GM20431 (cell line): Measurements from ENCODE around the gene AP1S3.
"Not testable (repeated sequence)": the region's sequence is repeated elsewhere in the genome, so short reads cannot be mapped to it uniquely, and the experiment has no call there.

Experiments
- in situ Hi-C: fragments of 300-500 bp; cut with MseI, MboI; formaldehyde crosslinking; loops from one replicate; pipeline ENCODE4 v1.15.0; 2020; ENCODE audit warnings: low sequenced_read_pairs; ENCODE audit not compliant: unreplicated experiment

AP1S3 gene

DNA sequence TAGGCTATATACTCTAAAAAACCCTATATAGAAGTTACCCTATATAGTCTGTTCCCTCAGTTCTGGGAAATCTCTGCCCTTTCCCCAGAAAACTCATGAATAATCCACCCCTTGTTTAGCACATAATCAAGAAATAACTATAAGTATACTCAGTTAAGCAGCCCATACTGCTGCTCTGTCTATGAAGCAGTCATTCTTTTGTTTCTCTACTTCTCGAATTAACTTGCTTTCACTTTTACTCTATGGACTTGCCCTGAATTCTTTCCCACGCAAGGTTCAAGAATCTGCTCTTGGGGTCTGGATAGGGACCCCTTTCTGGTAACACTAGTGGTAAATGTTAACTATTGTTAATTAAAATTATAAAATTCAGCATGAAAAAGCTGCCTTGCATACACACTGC lies 17.4 kb upstream of the AP1S3 start:
- in situ Hi-C loops, result no loop called here

- in situ Hi-C loops, result no loop called here
These were observed 16.0 kb upstream of the AP1S3 start for GRCh38 chr2:223853425-223853837.

- in situ Hi-C loops, result no loop called here
These were observed 15.0 kb upstream of the AP1S3 start for GRCh38 chr2:223852281-223852795.

GRCh38 chr2:223847410-223847809 lies 10.0 kb upstream of the AP1S3 start:
- in situ Hi-C loops, result no loop called here

DNA sequence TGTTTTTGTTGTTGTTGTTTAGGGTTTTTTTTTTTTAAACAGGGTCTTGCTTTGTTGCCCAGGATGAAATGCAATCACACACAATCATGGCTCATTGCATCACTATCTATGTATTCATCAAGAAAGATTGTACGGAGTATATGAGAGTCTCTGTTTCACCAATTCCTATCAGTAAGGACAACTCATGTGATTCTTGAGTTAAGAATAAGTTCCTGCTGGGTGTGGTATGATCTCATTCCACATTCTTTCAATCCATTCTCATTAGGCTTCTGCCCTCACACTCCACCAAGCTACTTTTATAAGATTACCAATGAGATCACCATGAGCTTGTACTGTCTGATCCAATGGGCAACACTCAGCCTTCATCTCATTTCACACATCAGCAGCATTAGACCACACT lies 9.1 kb upstream of the AP1S3 start:
- in situ Hi-C loops, result no loop called here

GRCh38 chr2:223841436-223842190 lies 4.2 kb upstream of the AP1S3 start:
- in situ Hi-C loops, result no loop called here

DNA sequence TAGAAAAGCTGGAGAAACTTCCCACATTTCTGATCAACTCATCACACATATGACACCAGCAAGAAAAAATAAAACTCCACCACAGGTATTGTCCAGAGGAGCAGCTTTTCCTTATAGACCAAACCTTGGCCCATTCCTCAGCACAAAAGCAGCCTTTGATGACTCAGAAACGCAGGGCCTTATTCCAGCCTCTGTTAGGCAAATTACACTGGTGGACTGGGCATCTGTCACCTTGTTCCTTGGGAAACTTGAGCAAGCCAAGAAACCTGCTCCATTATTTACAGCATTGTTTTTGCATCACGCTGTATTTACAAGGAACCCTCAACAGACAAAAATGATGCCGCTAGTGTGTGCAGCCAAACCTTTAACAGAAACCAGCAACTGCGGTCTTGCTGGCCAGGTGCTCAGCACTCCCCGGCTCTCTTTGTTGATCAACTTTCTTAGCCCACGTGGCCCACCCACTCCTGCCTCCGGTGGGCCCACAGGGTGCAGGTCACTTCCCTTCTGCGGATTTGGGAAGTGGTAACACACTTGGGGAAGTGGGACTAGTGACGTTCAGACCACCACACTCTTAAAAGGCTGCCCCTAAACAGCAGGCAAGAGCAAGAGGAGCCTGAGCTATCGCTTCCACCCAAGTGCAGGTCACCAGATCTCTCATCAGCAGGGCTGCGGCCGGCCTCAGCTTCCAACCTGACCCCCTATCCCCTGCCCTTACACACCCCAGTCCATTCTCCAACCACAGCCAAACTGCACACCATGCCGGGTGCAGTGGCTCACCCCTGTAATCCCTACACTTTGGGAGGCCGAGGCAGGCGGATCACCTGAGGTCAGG lies 1.5 kb downstream of the AP1S3 start:
- in situ Hi-C loops, result no loop called here

- in situ Hi-C loops, result no loop called here
These were observed 3.0 kb downstream of the AP1S3 start for GRCh38 chr2:223834431-223834830.

DNA sequence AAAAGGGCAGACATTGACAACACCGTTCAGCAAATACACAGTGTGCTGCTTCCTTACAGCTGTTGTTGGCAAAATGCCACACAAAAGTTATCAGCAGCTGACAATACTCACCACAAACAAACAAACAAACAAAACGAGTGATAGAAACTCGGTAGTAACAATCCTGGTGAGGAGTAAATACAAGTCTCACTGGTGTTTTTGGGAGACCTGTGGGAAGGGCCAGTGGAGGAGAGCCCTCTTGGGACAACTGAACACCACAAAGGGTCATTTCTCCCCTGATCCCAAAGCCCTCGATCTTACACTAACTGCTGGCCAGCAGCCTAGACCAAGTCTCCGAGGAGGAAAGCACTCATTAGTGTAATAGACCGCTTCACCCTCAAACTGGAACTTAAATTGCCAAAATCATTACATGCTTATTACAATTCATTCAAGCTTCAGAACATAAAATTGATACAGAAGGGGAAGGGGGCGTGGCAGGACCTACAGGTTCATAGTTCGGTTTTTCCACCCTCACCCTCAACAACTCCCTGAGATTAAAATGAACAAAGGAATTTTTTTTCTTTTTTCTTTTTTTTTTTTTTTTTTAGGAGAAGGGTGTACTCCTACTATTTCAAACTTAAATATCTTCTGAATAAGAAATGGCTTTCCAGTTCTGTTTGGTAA lies 5.0 kb downstream of the AP1S3 start:
- in situ Hi-C loops, result no loop called here

DNA sequence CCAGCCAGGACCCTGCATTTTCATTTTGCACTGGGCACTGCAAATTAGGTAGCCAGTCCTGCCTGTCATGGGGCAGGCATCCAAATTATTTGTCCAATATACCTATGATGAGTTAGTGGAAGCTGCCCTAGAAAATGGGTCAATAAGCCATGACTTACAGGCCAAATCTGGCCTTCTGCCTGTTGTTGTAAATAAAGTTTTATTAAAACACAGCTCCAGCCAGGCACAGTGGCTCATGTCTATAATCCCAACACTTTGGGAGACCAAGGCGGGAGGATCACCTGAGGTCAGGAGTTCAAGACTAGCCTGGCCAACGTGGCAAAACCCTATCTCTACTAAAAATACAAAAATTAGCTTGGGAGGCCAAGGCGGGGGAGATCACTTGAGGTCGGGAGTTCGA lies 8.3 kb downstream of the AP1S3 start:
- in situ Hi-C loops, result no loop called here

DNA sequence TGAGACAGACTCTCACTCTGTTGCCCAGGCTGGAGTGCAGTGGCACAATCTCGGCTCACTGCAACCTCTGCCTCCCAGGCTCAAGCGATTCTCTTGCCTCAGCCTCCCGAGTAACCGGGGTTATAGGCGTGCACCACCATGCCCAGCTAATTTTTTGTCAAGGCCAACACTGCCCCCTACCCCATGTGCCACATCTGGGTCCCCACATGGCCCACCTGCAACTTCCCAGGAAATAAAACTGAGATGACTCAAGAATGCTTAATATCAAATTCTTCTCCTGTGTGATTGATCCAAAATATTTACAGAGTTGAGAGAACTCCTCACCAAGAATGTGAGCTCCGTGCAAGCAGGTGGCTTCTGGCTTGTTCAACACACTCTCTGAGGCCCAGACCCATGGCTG lies 9.1 kb downstream of the AP1S3 start:
- in situ Hi-C loops, result no loop called here

DNA sequence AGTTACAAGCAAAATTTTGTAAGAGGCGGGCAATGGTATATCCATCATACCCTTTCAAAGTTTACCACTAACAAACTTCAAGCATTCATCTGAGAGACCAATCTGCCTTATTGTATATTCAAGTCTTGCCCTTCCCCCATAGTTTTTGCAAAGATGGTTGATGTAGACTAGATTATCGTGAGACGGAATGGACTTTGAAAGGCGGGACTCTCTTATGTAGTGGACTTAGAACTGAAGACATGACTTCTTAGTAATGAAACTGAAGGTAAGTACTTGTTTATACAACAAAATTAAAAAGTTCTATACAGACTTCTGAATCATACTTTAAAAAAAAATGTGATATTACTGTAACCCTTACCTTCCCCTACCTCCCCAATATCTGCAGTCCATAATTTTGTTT lies 10.4 kb downstream of the AP1S3 start:
- in situ Hi-C loops, result no loop called here

- in situ Hi-C loops, result no loop called here
These were observed 13.1 kb downstream of the AP1S3 start for GRCh38 chr2:223824301-223824700.

DNA sequence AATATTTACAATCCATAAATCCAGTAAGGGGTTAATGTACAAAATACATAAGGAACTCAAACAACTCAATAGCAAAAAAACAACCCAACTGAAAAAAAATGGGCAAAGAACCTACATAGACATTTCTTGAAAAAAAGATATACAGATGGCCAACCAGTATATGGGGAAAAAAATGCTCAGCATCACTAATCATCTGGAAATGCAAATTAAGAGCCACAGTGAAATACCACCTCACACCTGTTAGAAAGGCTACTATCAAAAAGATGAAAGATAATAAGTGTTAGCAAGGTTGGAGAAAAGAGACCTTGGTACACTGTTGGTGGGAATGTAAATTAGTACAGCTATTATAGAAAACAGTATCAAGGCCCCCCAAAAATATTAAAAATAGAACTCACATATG lies 14.6 kb downstream of the AP1S3 start:
- in situ Hi-C loops, result no loop called here

DNA sequence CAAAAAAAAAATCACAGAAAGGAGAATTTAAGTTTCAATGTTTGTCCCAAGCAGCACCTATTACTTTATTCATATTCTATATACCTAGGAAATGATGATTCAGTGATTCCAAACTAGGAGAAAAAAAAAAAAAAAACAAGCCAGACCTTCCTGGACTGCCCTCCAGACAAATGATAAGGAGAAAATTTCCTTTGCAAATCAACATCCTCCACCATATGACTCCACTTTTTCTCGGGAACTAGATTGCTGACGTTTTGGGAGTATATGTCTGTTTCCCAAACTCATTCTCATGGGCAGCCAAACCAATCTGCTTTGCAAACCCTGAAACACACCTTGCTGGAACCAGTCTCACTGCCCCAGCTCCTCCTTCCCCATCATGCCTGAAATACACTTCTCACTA lies 16.8 kb downstream of the AP1S3 start:
- in situ Hi-C loops, result no loop called here

GRCh38 chr2:223819891-223820290 lies 17.5 kb downstream of the AP1S3 start:
- in situ Hi-C loops, result no loop called here

DNA sequence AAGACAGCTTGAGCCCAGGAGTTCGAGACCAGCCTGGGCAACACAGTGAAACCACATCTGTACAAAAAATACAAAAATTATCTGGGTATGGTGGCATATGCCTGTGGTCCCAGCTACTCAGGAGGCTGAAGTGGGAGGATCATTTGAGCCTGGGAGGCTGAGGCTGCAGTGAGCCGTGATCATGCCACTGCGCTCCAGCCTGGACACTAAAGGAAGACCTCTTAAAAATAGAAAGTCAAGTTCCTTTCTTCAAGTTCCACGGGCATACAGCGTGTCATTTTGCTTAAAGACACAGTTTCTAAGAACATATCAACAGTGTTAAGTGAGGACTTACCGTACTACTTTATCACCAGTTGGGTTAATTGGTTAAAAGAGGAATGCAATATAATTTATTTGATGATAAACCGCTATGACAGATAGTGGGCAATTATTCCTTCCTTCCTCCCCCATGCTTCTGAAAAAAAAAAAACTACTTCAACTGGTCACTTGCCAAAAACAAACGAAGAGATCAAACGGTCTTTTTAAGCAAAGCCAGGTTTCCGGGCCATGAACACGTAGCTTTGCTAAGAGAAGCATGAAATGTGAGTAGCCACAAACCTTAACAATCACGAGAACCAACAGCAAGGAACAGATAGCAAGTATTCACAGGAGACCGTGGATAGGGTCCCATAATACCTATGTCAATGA lies 21.4 kb downstream of the AP1S3 start:
- in situ Hi-C loops, result no loop called here

GRCh38 chr2:223815186-223815883 lies 22.0 kb downstream of the AP1S3 start:
- in situ Hi-C loops, result no loop called here

GRCh38 chr2:223814764-223815163 lies 22.6 kb downstream of the AP1S3 start:
- in situ Hi-C loops, result not testable (repeated sequence)

DNA sequence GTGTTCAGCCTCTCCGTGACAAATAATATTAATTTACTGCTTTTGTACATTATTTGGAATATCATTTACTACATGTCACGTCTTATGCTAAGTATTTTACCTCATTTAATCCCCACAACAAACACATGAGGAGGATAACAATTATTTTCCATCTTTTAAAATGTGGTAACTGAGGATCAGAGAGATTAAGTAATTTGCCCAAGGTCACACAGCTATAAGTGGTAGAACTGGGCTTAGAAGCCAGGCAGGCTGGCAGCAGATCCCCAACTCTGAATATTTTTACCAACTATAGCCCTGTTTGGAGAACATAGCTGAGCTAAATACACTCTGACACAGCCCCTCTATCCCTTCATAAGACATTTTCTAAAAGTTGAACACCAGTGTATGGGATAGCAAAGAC lies 24.1 kb downstream of the AP1S3 start:
- in situ Hi-C loops, result no loop called here
